Stimulated activated naive B cell treated with anti-CD40 and anti-IgM and Interleukin-4, amounts not matched to agents 10 μg/mL and 1 μg/mL and 100 μg/mL, for 72 hours (primary cell): Measurements from ENCODE around the gene GPR135.
"Not testable (repeated sequence)": the region's sequence is repeated elsewhere in the genome, so short reads cannot be mapped to it uniquely, and the experiment has no call there.

Experiments
- ATAC-seq, 2 donors: fragments of 150-1000 bp; cut with Tn5 transposase; replicated peaks; 2 replicates each; pipeline ENCODE4 v1.10.0; 2021; ENCODE audit warnings: moderate library complexity in 1 of 2
- DNase-seq: peaks from one replicate; pipeline ENCODE4 v3.0.0; 2021
- H3K27ac Mint-ChIP-seq: one replicate; pipeline ENCODE4 v1.8.0; 2022; ENCODE audit warnings: mild to moderate bottlenecking, mixed read lengths
- H3K27me3 Mint-ChIP-seq, 2 donors: one replicate each; pipeline ENCODE4 v1.8.0; 2022; ENCODE audit warnings: mixed read lengths in 2 of 2
- H3K36me3 Mint-ChIP-seq, 2 donors: one replicate each; pipeline ENCODE4 v1.8.0; 2022; ENCODE audit warnings: mixed read lengths in 2 of 2, mild to moderate bottlenecking in 1 of 2
- H3K4me1 Mint-ChIP-seq, 2 donors: one replicate each; pipeline ENCODE4 v1.8.0; 2022; ENCODE audit warnings: mixed read lengths in 2 of 2, mild to moderate bottlenecking in 1 of 2
- H3K4me3 Mint-ChIP-seq, 2 donors: one replicate each; pipeline ENCODE4 v1.8.0; 2022; ENCODE audit warnings: mild to moderate bottlenecking in 2 of 2, mixed read lengths in 2 of 2, moderate library complexity in 1 of 2
- H3K9me3 Mint-ChIP-seq, 2 donors: one replicate each; pipeline ENCODE4 v1.8.0; 2022; ENCODE audit warnings: mixed read lengths in 2 of 2, mild to moderate bottlenecking in 1 of 2

Gene GPR135

GRCh38 chr14:59455411-59455810, 9.8 kb downstream of the GPR135 start:
- Mint-ChIP-seq H3K4me3 (no peak overlapping the region), H3K27me3 (peaks cover 0 to 9% of the 10 kb centered on the region in 2 donors), H3K36me3 (peaks cover 38 to 63% of the 10 kb centered on the region in 2 donors), H3K4me1 (no peaks in the 10 kb centered on the region), H3K27ac (no peak overlapping the region), H3K9me3 (no peaks in the 10 kb centered on the region)
- ATAC-seq: no peak
- DNase-seq: no peak

GRCh38 chr14:59454139-59454538, 11.0 kb downstream of the GPR135 start:
- Mint-ChIP-seq H3K4me1 (no peaks in the 10 kb centered on the region), H3K27me3 (no peaks in the 10 kb centered on the region), H3K36me3 (peaks cover 28 to 52% of the 10 kb centered on the region in 2 donors), H3K27ac (no peak overlapping the region), H3K9me3 (no peaks in the 10 kb centered on the region), H3K4me3 (no peak overlapping the region)
- ATAC-seq (no peak), DNase-seq (no peak)

GRCh38 chr14:59451849-59452248, 13.3 kb downstream of the GPR135 start:
- Mint-ChIP-seq H3K27ac (no peak overlapping the region), H3K36me3 (peaks cover 18 to 37% of the 10 kb centered on the region in 2 donors), H3K4me3 (no peak overlapping the region), H3K4me1 (no peaks in the 10 kb centered on the region), H3K27me3 (no peaks in the 10 kb centered on the region), H3K9me3 (no peaks in the 10 kb centered on the region)
- ATAC-seq (no peak), DNase-seq (no peak)

GRCh38 chr14:59450716-59451115, 14.5 kb downstream of the GPR135 start:
- Mint-ChIP-seq H3K27ac (no peak overlapping the region), H3K9me3 (no peaks in the 10 kb centered on the region), H3K27me3 (no peaks in the 10 kb centered on the region), H3K36me3 (peaks cover 13 to 30% of the 10 kb centered on the region in 2 donors), H3K4me3 (no peak overlapping the region), H3K4me1 (no peaks in the 10 kb centered on the region)
- ATAC-seq: no peak
- DNase-seq: no peak

GRCh38 chr14:59448673-59449072, 16.5 kb downstream of the GPR135 start:
- not testable (repeated sequence) for H3K4me1 Mint-ChIP-seq, H3K4me3 Mint-ChIP-seq, H3K27me3 Mint-ChIP-seq, ATAC-seq, DNase-seq, H3K27ac Mint-ChIP-seq, H3K9me3 Mint-ChIP-seq
- H3K36me3 Mint-ChIP-seq: peaks cover 2 to 13% of the 10 kb centered on the region in 2 donors

GRCh38 chr14:59439256-59439965, 25.8 kb downstream of the GPR135 start:
- ATAC-seq (no peak), DNase-seq (no peak)
- Mint-ChIP-seq H3K4me3 (no peak overlapping the region), H3K9me3 (no peaks in the 10 kb centered on the region), H3K27ac (no peak overlapping the region), H3K4me1 (peaks cover 0 to 2% of the 10 kb centered on the region in 2 donors), H3K36me3 (no peaks in the 10 kb centered on the region), H3K27me3 (no peaks in the 10 kb centered on the region)

- no peaks in the 10 kb centered on the region for H3K9me3 Mint-ChIP-seq
- DNase-seq: no peak
- H3K36me3 Mint-ChIP-seq: no peaks in the 10 kb centered on the region
- peaks cover 0 to 2% of the 10 kb centered on the region in 2 donors for H3K4me1 Mint-ChIP-seq
- no peak for ATAC-seq
- no peak overlapping the region for H3K27ac Mint-ChIP-seq
- H3K27me3 Mint-ChIP-seq: no peaks in the 10 kb centered on the region
- H3K4me3 Mint-ChIP-seq: no peak overlapping the region
Measured at GRCh38 chr14:59438195-59438647, 27.0 kb downstream of the GPR135 start.

- H3K9me3 Mint-ChIP-seq: no peaks in the 10 kb centered on the region
- no peak for ATAC-seq
- H3K27ac Mint-ChIP-seq: no peak overlapping the region
- no peaks in the 10 kb centered on the region for H3K36me3 Mint-ChIP-seq
- no peak overlapping the region for H3K4me3 Mint-ChIP-seq
- H3K4me1 Mint-ChIP-seq: no peaks in the 10 kb centered on the region
- DNase-seq: no peak
- no peaks in the 10 kb centered on the region for H3K27me3 Mint-ChIP-seq
Measured at GRCh38 chr14:59435987-59436386, 29.2 kb downstream of the GPR135 start.

- ATAC-seq (no peak), DNase-seq (no peak)
- no peak overlapping the region for H3K27ac Mint-ChIP-seq
- no peaks in the 10 kb centered on the region for H3K27me3 Mint-ChIP-seq
- H3K36me3 Mint-ChIP-seq: no peaks in the 10 kb centered on the region
- H3K4me1 Mint-ChIP-seq: no peaks in the 10 kb centered on the region
- no peaks in the 10 kb centered on the region for H3K9me3 Mint-ChIP-seq
- no peak overlapping the region for H3K4me3 Mint-ChIP-seq
Measured at GRCh38 chr14:59435101-59435500, 30.1 kb downstream of the GPR135 start.

GRCh38 chr14:59429790-59430189, 35.4 kb downstream of the GPR135 start:
- H3K4me3 Mint-ChIP-seq: no peak overlapping the region
- H3K27ac Mint-ChIP-seq: no peak overlapping the region
- no peaks in the 10 kb centered on the region for H3K36me3 Mint-ChIP-seq
- H3K27me3 Mint-ChIP-seq: peaks cover 3 to 4% of the 10 kb centered on the region in 2 donors
- peaks cover 6 to 23% of the 10 kb centered on the region in 2 donors for H3K4me1 Mint-ChIP-seq
- no peak for ATAC-seq
- DNase-seq: no peak
- H3K9me3 Mint-ChIP-seq: no peaks in the 10 kb centered on the region

- no peak overlapping the region for H3K4me3 Mint-ChIP-seq
- peaks cover 6% of the 10 kb centered on the region in 2 donors for H3K27me3 Mint-ChIP-seq
- no peaks in the 10 kb centered on the region for H3K9me3 Mint-ChIP-seq
- no peaks in the 10 kb centered on the region for H3K36me3 Mint-ChIP-seq
- ATAC-seq: peak; percentile 64 to 70
- H3K27ac Mint-ChIP-seq: no peak overlapping the region
- peaks cover 6 to 23% of the 10 kb centered on the region in 2 donors for H3K4me1 Mint-ChIP-seq
- DNase-seq: no peak
Measured at GRCh38 chr14:59428581-59429012, 36.6 kb downstream of the GPR135 start.

- ATAC-seq: peak; percentile 60 to 67
- H3K4me3 Mint-ChIP-seq: no peak overlapping the region
- H3K4me1 Mint-ChIP-seq: peaks cover 6 to 23% of the 10 kb centered on the region in 2 donors
- peaks cover 6% of the 10 kb centered on the region in 2 donors for H3K27me3 Mint-ChIP-seq
- H3K27ac Mint-ChIP-seq: no peak overlapping the region
- DNase-seq: no peak
- H3K36me3 Mint-ChIP-seq: no peaks in the 10 kb centered on the region
- no peaks in the 10 kb centered on the region for H3K9me3 Mint-ChIP-seq
Measured at GRCh38 chr14:59427653-59428580, 37.3 kb downstream of the GPR135 start.

GRCh38 chr14:59425322-59425935, 39.8 kb downstream of the GPR135 start:
- H3K4me1 Mint-ChIP-seq: peaks cover 19 to 40% of the 10 kb centered on the region in 2 donors
- H3K36me3 Mint-ChIP-seq: no peaks in the 10 kb centered on the region
- no peaks in the 10 kb centered on the region for H3K9me3 Mint-ChIP-seq
- peaks cover 6% of the 10 kb centered on the region in 2 donors for H3K27me3 Mint-ChIP-seq
- H3K4me3 Mint-ChIP-seq: no peak overlapping the region
- DNase-seq (no peak), ATAC-seq (no peak)
- H3K27ac Mint-ChIP-seq: no peak overlapping the region

- no peak overlapping the region for H3K4me3 Mint-ChIP-seq
Measured at GRCh38 chr14:59424341-59425071, 40.7 kb downstream of the GPR135 start.

More at GRCh38 chr14:59424341-59425071, 40.7 kb downstream of the GPR135 start:
- H3K36me3 Mint-ChIP-seq: no peaks in the 10 kb centered on the region
- H3K27ac Mint-ChIP-seq: no peak overlapping the region
- no peaks in the 10 kb centered on the region for H3K9me3 Mint-ChIP-seq
- peaks cover 6% of the 10 kb centered on the region in 2 donors for H3K27me3 Mint-ChIP-seq
- DNase-seq (no peak), ATAC-seq (no peak)
- H3K4me1 Mint-ChIP-seq: peaks cover 19 to 40% of the 10 kb centered on the region in 2 donors
